Endothelial cell of umbilical vein (primary cell): ENCODE data around the gene BEAN1. TPM values are rescaled to one million over a fixed set of nuclear protein-coding genes. Genes with fewer than 3 reads are reported as not detected.

Source experiments
- BruUV-seq: library from RNA; stranded (reverse); fragments of 400-500 nt; replicated peaks from 2 replicates; lab custom pipeline; 2021; lab: Mats Ljungman, UMichigan
- CTCF ChIA-PET: fragments of 300-600, 350-600 bp; sonication (Branson Sonifier 250); formaldehyde crosslinking; loops from one replicate; lab custom pipeline; 2021; ENCODE audit warnings: antibody characterized with exemption, inconsistent platforms; lab: Charles Lee
- POLR2A ChIA-PET: fragments of 300-600, 350-600 bp; sonication (Branson Sonifier 250); formaldehyde crosslinking; loops from one replicate; lab custom pipeline; 2021; ENCODE audit warnings: antibody characterized with exemption, inconsistent platforms; lab: Charles Lee
- DNase-seq: peaks from one replicate; pipeline ENCODE4 v3.0.0-alpha.2; 2011; ENCODE audit warnings: low read depth, low spot score
- FAIRE-seq: peaks from 2 replicates; lab custom pipeline; 2011; peaks lifted over from hg19 to GRCh38; lab: Jason Lieb, UNC
- H2AFZ ChIP-seq: 2 replicates; pipeline ENCODE4 v1.6.0; 2012; ENCODE audit warnings: low read depth, low read length, control low read depth, inconsistent platforms
- H3K27ac ChIP-seq: 2 replicates; pipeline ENCODE4 v1.5.1; 2011; ENCODE audit warnings: low read depth, mild to moderate bottlenecking, control low read depth, low read length, moderate library complexity; ENCODE audit not compliant: insufficient read depth
- H3K27me3 ChIP-seq, 2 experiments: 2 replicates each; pipeline versions ENCODE4 v1.6.0 to v1.6.1; 2011; ENCODE audit warnings: low read length in 2 of 2, mixed read lengths in 1 of 2; ENCODE audit not compliant: control insufficient read depth in 2 of 2, insufficient read depth in 2 of 2
- H3K36me3 ChIP-seq, 2 experiments: 2 replicates in 1 of 2; 3 replicates in 1 of 2; pipeline ENCODE4 v1.5.1; 2011; ENCODE audit warnings: low read length in 2 of 2, mild to moderate bottlenecking in 1 of 2, moderate library complexity in 1 of 2; ENCODE audit not compliant: control insufficient read depth in 2 of 2, insufficient read depth in 2 of 2; ENCODE audit errors: extremely low read depth in 1 of 2
- H3K4me1 ChIP-seq: 3 replicates; pipeline ENCODE4 v1.5.1; 2011; ENCODE audit warnings: mild to moderate bottlenecking, low read length; ENCODE audit not compliant: control insufficient read depth, insufficient read depth; ENCODE audit errors: extremely low read depth
- H3K4me2 ChIP-seq: 2 replicates; pipeline ENCODE4 v1.6.1; 2011; ENCODE audit warnings: low read length, control low read depth, mixed read lengths; ENCODE audit not compliant: insufficient read depth
- H3K4me3 ChIP-seq, 3 experiments: fragments of 200-600 bp in 1 of 3; sonication (generic), shearing (Covaris generic) in 1 of 3; replicated peaks in 1 of 3; 2 replicates each; pipeline ENCODE4 v1.5.1; 2011 to 2016; ENCODE audit warnings: control low read depth in 3 of 3, low read length in 3 of 3, mild to moderate bottlenecking in 2 of 3, inconsistent platforms in 1 of 3, low read depth in 1 of 3, moderate library complexity in 1 of 3; ENCODE audit not compliant: insufficient read depth in 1 of 3
- H3K79me2 ChIP-seq: 2 replicates; pipeline ENCODE4 v1.6.0; 2012; ENCODE audit warnings: low read length, inconsistent platforms; ENCODE audit not compliant: control insufficient read depth, insufficient read depth
- H3K9ac ChIP-seq: replicated peaks from 2 replicates; pipeline ENCODE3; 2011; ENCODE audit warnings: low read length, control low read depth; ENCODE audit not compliant: insufficient read depth; ENCODE audit errors: extremely low read depth
- H3K9me1 ChIP-seq: replicated peaks from 3 replicates; pipeline ENCODE4 v1.6.0; 2011; ENCODE audit warnings: mild to moderate bottlenecking, low read length; ENCODE audit not compliant: control insufficient read depth, insufficient read depth; ENCODE audit errors: extremely low read depth
- H3K9me3 ChIP-seq: replicated peaks from 2 replicates; pipeline ENCODE4 v1.5.1; 2012; ENCODE audit warnings: low read length, inconsistent platforms; ENCODE audit not compliant: control insufficient read depth, insufficient read depth
- H4K20me1 ChIP-seq: replicated peaks from 2 replicates; pipeline ENCODE3; 2011; ENCODE audit warnings: mild to moderate bottlenecking, low read length; ENCODE audit not compliant: control insufficient read depth, insufficient read depth; ENCODE audit errors: extremely low read depth
- CTCF ChIP-seq, 2 donors: IDR thresholded peaks; 1 replicate in 1 of 2; 2 replicates in 1 of 2; pipeline ENCODE4 v1.5.1; 2011; ENCODE audit warnings: low read length in 2 of 2, mild to moderate bottlenecking in 2 of 2, moderate library complexity in 2 of 2, control low read depth in 1 of 2, inconsistent platforms in 1 of 2, low read depth in 1 of 2; ENCODE audit not compliant: insufficient read depth in 1 of 2; ENCODE audit errors: extremely low read depth in 1 of 2
- EZH2 ChIP-seq: IDR thresholded peaks from 2 replicates; pipeline ENCODE4 v1.6.1; 2012; ENCODE audit warnings: borderline replicate concordance, low read depth, mild to moderate bottlenecking, moderate library complexity, low read length, inconsistent platforms; ENCODE audit not compliant: severe bottlenecking
- FOS ChIP-seq: IDR thresholded peaks from 2 replicates; pipeline ENCODE4 v1.6.1; 2011; ENCODE audit warnings: mild to moderate bottlenecking, low read length, moderate library complexity, borderline replicate concordance; ENCODE audit not compliant: insufficient read depth
- GATA2 ChIP-seq: IDR thresholded peaks from 2 replicates; pipeline ENCODE4 v1.7.0; 2011; ENCODE audit warnings: low read depth, mild to moderate bottlenecking, moderate library complexity, mixed read lengths, low read length; ENCODE audit not compliant: insufficient read length, insufficient read depth
- JUN ChIP-seq: IDR thresholded peaks from 2 replicates; pipeline ENCODE4 v1.6.1; 2011; ENCODE audit warnings: borderline replicate concordance, low read depth; ENCODE audit not compliant: insufficient read length, insufficient read depth
- MAX ChIP-seq: IDR thresholded peaks from 2 replicates; pipeline ENCODE4 v1.6.1; 2011; ENCODE audit not compliant: insufficient read depth, insufficient read length
- MYC ChIP-seq: IDR thresholded peaks from one replicate; pipeline ENCODE4 v1.6.1; 2011; ENCODE audit warnings: mild to moderate bottlenecking, low read depth, low read length
- POLR2A ChIP-seq: IDR thresholded peaks from 2 replicates; pipeline ENCODE4 v1.6.1; 2012; ENCODE audit warnings: low read depth, mild to moderate bottlenecking, control low read depth, low read length
- POLR2AphosphoS5 ChIP-seq: IDR thresholded peaks from 2 replicates; pipeline ENCODE4 v1.6.1; 2012; ENCODE audit warnings: low read depth, mild to moderate bottlenecking, control low read depth, low read length, moderate library complexity; ENCODE audit not compliant: insufficient read depth
- dilution Hi-C: fragments of 300-500 bp; cut with MboI; formaldehyde crosslinking; loops from one replicate; pipeline ENCODE4 v1.15.0; 2019; ENCODE audit warnings: low sequenced_read_pairs; ENCODE audit not compliant: extremely low pct_ligation_motif_present
- intact Hi-C: fragments of 100-400 bp; cut with micrococcal nuclease; formaldehyde crosslinking; loops from one replicate; pipeline ENCODE4 v1.10.0; 2022
- polyA plus RNA-seq, 4 experiments: library from polyadenylated mRNA; depleted of rRNA in 3 of 4; stranded (reverse) in 3 of 4; unstranded in 1 of 4; fragments of >200 nt; gene quantifications; 2 replicates each; pipeline versions ENCODE4 v1.2.1 to v1.2.3, GENCODE V29; 2011 to 2012; ENCODE audit warnings: missing spikeins in 1 of 4
- total RNA-seq: library from RNA; stranded (reverse); gene quantifications from 2 replicates; pipeline ENCODE4 v1.2.3, GENCODE V29; 2021

Gene BEAN1
- total and polyA plus RNA-seq, 2 donors (not counting 3 experiments of a cell fraction or from before 2014, with no cell fraction given): not detected

- FAIRE-seq: no peak
Observed at GRCh38 chr16:66529475-66529874, 102.4 kb downstream of the BEAN1 start.

More at GRCh38 chr16:66529475-66529874, 102.4 kb downstream of the BEAN1 start:
- Histone ChIP-seq H3K27ac (no peak overlapping the region), H3K36me3 (peaks cover 0 to 11% of the 10 kb centered on the region in 2 experiments), H3K4me2 (no peak overlapping the region), H3K9me3 (no peaks in the 10 kb centered on the region), H3K79me2 (no peaks in the 10 kb centered on the region), H3K9ac (no peak overlapping the region), H3K27me3 (no peaks in the 10 kb centered on the region), H3K9me1 (no peaks in the 10 kb centered on the region), H3K4me3 (no peak overlapping the region), H4K20me1 (no peaks in the 10 kb centered on the region), H2AFZ (no peak overlapping the region), H3K4me1 (peaks cover 4% of the 10 kb centered on the region)
- DNase-seq: no peak
- BruUV-seq: no TSS peak
- intact Hi-C loops: no loop called here
- dilution Hi-C loops: no loop called here
- ChIA-PET POLR2A (no interaction called here), CTCF (no interaction called here)
- no peak for TF ChIP-seq POLR2A
- TF ChIP-seq POLR2AphosphoS5: no peak
- no peak for TF ChIP-seq CTCF (IDR thresholded peaks at IDR 0.05; ENCODE audit: extremely low read depth in 1 of 2, insufficient read depth in 1 of 2, low read depth in 1 of 2, low read length in 2 of 2)
- TF ChIP-seq EZH2: no peak
- no peak for TF ChIP-seq MYC
- no peak for TF ChIP-seq JUN
- no peak for TF ChIP-seq GATA2
- no peak for TF ChIP-seq MAX
- TF ChIP-seq FOS: no peak

Other genes with a start within 250 kb of the BEAN1 start
- 765 and 804 TPM in 2 replicates for gene CDH5, start 60.6 kb upstream of the BEAN1 start, total RNA-seq
- gene CDH5, start 60.6 kb upstream of the BEAN1 start, polyA plus RNA-seq: 815 and 836 TPM in 2 replicates
- gene TK2, start 122.8 kb downstream of the BEAN1 start, total RNA-seq: 23.4 and 25.2 TPM in 2 replicates
- 12.1 and 12.2 TPM in 2 replicates for gene TK2, start 122.8 kb downstream of the BEAN1 start, polyA plus RNA-seq
- gene CKLF, start 125.3 kb downstream of the BEAN1 start, total RNA-seq: 80.0 and 93.4 TPM in 2 replicates
- gene CKLF, start 125.3 kb downstream of the BEAN1 start, polyA plus RNA-seq: 197 and 209 TPM in 2 replicates
- 9.3 and 12.3 TPM in 2 replicates for gene CMTM1, start 139.1 kb downstream of the BEAN1 start, total RNA-seq
- 3.0 and 3.8 TPM in 2 replicates for gene CMTM1, start 139.1 kb downstream of the BEAN1 start, polyA plus RNA-seq
- not detected in 2 replicates for gene CMTM2, start 152.2 kb downstream of the BEAN1 start, total RNA-seq
- not detected in 2 replicates for gene CMTM2, start 152.2 kb downstream of the BEAN1 start, polyA plus RNA-seq
- 83.6 and 90.5 TPM in 2 replicates for gene CMTM3, start 177.4 kb downstream of the BEAN1 start, total RNA-seq
- gene CMTM3, start 177.4 kb downstream of the BEAN1 start, polyA plus RNA-seq: 86.2 and 104 TPM in 2 replicates